Pulmonary artery endothelial cell (primary cell): Measurements from ENCODE around the gene MVP. TPM values are rescaled to one million over a fixed set of nuclear protein-coding genes. Genes with fewer than 3 reads are reported as not detected.
"Not testable (repeated sequence)": the region's sequence is repeated elsewhere in the genome, so short reads cannot be mapped to it uniquely, and the experiment has no call there.

Experiments used
- DNase-seq: peaks from one replicate; pipeline ENCODE4 v3.0.0-alpha.2; 2011; ENCODE audit warnings: low read depth, low spot score
- total RNA-seq: library from RNA; depleted of rRNA; stranded (reverse); fragments of >200 nt; gene quantifications from 2 replicates; pipeline ENCODE4 v1.2.3, GENCODE V29; 2014

MVP gene
- total RNA-seq, 1 donor from 2014 or later: 433 TPM

- DNase-seq: no peak
Measured at GRCh38 chr16:29871822-29872546, 51.7 kb downstream of the MVP start.

DNA sequence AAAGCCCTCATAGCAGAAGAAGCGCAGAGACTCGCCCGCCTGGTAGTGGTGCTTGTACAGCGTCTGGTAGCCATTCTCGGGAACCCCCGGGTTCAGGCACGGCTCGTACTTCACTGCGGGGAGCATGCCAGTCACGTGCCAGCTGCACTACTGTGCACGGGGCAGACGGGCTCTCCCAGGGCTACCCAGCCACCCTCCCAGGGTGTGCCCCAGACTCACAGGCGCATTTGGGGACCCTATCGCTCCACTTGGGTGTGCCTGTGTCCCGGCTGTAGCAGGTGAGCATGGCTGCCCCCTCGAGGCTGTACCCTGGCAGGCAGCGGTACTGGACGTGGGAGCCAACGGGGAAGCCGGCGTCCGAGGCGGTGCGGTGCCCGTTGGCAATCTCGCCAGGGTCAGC is 53.1 kb downstream of the MVP start:
- no peak for DNase-seq

- no peak for DNase-seq
Measured at GRCh38 chr16:29875206-29875605, 54.9 kb downstream of the MVP start.

GRCh38 chr16:29876217-29876593 is 55.9 kb downstream of the MVP start:
- DNase-seq: no peak

DNA sequence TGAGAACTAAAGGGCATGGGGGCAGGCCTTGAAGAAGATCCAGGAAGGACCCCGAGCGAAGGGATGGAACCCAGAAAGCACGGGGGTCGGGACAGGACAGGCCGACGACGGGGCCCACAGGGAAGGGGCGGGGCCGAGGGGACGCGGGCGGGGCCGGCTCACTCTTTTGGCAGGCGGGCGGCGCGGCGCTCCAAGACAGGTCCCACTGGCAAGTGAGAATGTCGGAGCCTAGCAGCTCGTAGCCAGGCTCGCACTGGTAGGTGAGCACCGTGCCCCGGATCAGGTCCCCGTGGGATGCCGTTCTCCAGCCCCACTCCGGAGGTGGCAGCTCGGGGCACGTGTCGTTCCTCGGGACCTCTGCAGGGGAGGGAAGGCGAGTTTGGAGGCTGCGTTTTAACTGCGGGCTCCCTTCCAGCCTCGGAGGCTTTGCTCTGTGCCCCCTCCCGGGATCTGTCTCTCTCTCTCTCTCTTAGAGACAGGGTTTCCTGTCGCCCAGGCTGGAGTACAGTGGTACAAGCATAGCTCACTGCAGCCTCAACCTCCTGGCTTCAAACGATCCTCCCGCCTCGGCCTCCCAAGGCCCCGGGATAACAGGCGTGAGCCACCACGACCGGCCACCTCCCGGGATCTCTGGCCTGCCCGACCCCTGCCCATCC is 56.5 kb downstream of the MVP start:
- DNase-seq: no peak

DNA sequence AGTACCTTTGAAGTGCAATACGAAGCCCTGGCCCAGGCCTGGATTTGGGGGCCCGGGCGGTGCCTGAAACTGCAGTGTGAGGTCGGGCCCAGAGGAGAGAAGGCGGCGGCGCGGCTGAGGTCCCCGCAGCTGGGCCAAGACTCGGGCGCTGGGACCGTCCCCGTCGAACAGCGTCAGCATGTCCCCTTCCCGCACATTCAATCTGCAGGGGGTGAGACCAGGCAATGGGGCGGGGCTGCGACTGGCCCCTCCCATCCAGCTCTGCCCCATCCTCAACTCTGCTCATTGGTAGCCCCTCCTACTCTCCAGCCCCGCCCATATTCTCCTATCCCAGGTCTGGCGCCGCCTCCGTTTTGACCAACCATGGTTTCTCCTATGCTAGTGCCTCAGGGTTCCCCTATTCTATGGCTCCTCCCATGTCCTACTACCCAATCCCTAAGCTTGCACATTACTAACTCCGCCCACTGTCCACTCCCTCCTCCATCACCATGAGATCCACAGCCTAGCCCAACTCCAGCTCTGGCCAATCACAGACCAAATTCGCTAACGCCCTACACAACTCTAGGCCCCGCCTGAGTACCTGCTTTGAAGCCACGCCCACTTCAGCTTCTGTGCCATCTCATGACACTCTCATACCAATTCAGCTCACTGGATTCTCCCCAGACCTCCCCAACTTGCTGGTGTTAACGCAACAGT is 57.2 kb downstream of the MVP start:
- DNase-seq: no peak

DNA sequence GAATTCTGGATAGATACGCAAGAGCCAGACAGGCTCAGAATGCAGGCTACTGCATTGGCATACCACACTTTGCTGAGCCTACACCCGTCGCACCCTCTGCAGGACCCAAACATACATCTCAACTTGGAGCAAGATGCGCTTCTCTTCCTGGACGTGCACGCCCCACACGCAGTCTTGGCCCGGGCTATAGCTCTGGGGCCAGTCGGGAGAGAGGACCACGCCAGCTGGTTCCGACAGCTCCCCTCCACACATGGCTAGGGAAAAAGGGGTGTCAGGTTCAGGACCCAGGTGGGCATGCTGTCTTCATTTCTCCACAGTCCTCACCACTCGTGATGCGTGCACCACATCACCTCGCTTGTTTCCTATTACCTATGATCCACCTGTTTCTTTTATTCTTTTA is 57.9 kb downstream of the MVP start:
- no peak for DNase-seq

GRCh38 chr16:29881050-29881449 is 60.8 kb downstream of the MVP start:
- no peak for DNase-seq

DNA sequence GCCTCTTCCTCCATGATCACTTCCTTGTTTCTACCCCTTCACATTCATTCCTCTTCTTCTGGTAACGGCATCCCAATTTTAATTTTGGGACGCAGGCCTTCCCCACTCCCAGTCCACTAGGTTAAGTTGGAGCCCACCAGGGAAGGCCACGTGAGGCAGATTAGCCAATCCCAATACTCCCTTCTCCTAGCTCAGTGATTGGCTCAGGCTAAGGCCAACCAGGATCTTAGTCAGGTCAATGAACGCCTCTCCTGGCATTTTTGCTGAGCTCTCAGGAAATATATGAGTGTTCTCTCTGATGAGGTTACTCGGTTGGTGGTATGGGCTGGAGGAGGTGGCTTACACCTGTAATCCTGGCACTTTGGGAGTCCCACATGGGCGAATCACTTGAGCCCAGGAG is 63.7 kb downstream of the MVP start:
- no peak for DNase-seq

GRCh38 chr16:29889372-29889771 is 69.1 kb downstream of the MVP start:
- not testable (repeated sequence) for DNase-seq

DNA sequence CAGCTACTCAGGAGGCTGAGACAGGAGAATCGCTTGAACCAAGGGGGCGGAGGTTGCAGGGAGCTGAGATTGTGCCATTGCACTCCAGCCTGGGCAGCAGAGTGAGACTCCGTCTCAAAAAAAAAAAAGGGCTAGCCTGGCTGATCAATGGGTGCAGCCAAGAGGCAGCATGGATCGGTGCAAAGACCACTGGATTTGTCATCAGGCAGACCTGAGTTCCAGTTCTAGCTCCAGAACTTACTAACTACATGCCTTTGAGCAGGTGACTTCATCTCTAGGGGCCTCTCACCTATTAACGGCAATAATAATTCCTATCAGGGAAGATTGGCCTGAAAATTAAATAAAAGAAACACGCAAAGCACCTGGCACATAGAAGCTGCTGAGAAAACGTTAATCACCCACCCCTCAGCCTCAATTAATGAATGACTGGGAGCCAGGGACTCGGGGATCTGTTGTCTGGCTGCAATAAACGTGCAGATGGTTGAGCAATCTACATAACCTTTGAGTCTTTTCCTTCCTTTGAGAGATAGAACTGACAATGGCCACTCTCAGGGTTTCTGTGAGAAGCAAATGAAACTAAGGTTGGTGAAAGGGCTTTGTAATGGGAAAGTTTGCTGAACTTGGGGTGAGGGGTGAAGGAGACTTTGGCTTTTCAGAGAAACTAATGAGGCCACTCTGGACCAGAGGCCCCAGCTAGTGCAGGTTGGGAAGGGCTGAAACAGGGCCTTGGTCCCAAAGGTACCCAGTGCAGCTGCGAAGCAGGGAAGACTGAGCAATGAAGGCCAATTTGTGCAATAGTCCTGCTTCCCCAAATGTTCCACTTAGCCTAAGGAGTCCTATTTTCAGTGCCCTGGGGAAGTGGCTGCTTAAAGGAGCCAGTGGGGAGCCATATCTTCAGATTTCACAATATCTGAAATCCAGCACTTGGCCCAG is 71.5 kb downstream of the MVP start:
- no peak for DNase-seq

GRCh38 chr16:29892458-29892813 is 72.2 kb downstream of the MVP start:
- no peak for DNase-seq

- DNase-seq: no peak
Measured at GRCh38 chr16:29893553-29893952, 73.3 kb downstream of the MVP start.

DNA sequence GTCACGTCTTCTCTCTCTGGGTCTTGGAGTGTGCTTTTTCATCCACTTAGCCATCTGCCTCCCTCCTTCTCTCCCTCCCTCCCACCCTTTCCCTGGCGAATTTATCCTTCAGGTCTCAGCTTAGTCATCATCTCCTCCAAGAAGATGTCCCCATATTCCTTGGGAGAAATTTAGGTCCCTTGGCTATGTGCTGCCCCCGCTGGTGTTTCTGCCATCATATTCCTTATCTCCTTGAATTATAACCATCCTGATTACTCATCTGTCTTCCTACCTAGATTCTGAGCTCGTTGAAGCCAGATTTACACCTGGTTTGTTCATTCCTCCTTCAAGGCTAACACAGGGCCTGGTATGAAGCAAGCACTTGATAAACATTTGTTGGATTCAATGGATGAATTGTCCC is 74.1 kb downstream of the MVP start:
- no peak for DNase-seq

DNA sequence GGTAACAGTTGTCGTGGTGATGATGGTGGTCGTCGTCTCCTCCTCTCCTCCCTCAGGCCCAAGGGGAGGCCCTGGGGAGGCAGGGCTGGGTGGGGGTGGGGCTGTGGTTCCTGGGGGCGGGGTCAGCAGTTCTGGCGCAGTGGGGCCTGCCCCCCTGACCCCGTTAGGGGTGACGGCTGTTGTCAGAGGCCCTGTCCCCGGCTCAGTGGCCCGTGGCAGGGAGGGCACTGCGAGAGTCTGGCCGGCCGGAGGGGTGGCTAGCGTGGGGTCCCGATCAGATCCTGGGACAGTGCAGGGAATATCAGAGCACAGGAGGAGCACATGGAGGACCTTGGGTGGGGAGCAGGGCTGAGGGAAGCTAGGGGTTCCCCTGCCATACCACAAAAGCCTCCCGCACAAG is 76.6 kb downstream of the MVP start:
- DNase-seq: no peak

DNA sequence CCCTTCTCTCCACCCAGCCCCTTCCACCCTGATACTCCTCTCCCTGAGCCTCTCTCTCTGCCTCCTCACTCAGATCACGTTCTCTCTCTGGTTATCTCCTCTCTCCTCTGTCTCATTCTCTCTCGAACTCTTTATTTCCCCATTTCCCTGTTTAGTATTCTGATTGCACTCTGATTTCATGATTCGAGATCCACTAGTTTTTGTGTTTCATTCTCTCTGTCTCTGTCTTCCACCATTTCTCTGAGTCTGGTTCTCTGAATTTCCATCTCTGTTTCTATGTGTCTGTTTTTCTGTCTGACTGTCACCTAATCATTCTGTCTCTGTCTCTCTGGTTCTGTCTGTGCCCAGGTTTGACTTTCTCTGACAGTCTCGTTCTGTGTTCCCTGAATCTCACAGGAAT is 77.1 kb downstream of the MVP start:
- DNase-seq: no peak

Other genes with a start within 250 kb of the MVP start
- not detected in 2 replicates for gene SPN, start 157.2 kb upstream of the MVP start, total RNA-seq
- gene QPRT, start 141.3 kb upstream of the MVP start, total RNA-seq: 0.04 and 0.13 TPM in 2 replicates
- gene C16orf54, start 74.5 kb upstream of the MVP start, total RNA-seq: not detected in 2 replicates
- gene ZG16, start 42.2 kb upstream of the MVP start, total RNA-seq: not detected in 2 replicates
- 59.4 and 85.2 TPM in 2 replicates for gene KIF22, start 29.7 kb upstream of the MVP start, total RNA-seq
- 267 and 297 TPM in 2 replicates for gene MAZ, start 13.9 kb upstream of the MVP start, total RNA-seq
- 0.66 and 0.71 TPM in 2 replicates for gene PRRT2, start 8.3 kb upstream of the MVP start, total RNA-seq
- 17.4 and 26.1 TPM in 2 replicates for gene PAGR1, start 4.3 kb upstream of the MVP start, total RNA-seq
- 60.3 and 88.5 TPM in 2 replicates for gene CDIPT, start 42.8 kb downstream of the MVP start, total RNA-seq
- 0.53 and 0.73 TPM in 2 replicates for gene SEZ6L2, start 79.1 kb downstream of the MVP start, total RNA-seq
- gene ASPHD1, start 80.0 kb downstream of the MVP start, total RNA-seq: 0.63 and 1.3 TPM in 2 replicates
- 4.4 and 4.8 TPM in 2 replicates for gene KCTD13, start 105.8 kb downstream of the MVP start, total RNA-seq
- 75.9 and 80.9 TPM in 2 replicates for gene TMEM219, start 141.6 kb downstream of the MVP start, total RNA-seq
- 97.0 and 109 TPM in 2 replicates for gene TAOK2, start 153.4 kb downstream of the MVP start, total RNA-seq
- 7.5 and 11.2 TPM in 2 replicates for gene HIRIP3, start 175.2 kb downstream of the MVP start, total RNA-seq
- 19.1 and 24.5 TPM in 2 replicates for gene INO80E, start 175.8 kb downstream of the MVP start, total RNA-seq
- 0.26 and 0.49 TPM in 2 replicates for gene DOC2A, start 190.6 kb downstream of the MVP start, total RNA-seq
- not detected in 2 replicates for gene C16orf92, start 202.7 kb downstream of the MVP start, total RNA-seq
- gene TLCD3B, start 210.8 kb downstream of the MVP start, total RNA-seq: 0.11 and 0.13 TPM in 2 replicates
- gene ALDOA, start 245.3 kb downstream of the MVP start, total RNA-seq: 501 and 602 TPM in 2 replicates